ENCODE measurements around the gene PRIMA1. TPM values are rescaled to one million over a fixed set of nuclear protein-coding genes. Genes with fewer than 3 reads are reported as not detected.
"Not testable (repeated sequence)": the region's sequence is repeated elsewhere in the genome, so short reads cannot be mapped to it uniquely, and the experiment has no call there.

PRIMA1 gene, protein sequence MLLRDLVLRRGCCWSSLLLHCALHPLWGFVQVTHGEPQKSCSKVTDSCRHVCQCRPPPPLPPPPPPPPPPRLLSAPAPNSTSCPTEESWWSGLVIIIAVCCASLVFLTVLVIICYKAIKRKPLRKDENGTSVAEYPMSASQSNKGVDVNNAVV
- not detected in 2 replicates for total RNA-seq (2014; rRNA removed; shearing (Covaris generic))

DNA sequence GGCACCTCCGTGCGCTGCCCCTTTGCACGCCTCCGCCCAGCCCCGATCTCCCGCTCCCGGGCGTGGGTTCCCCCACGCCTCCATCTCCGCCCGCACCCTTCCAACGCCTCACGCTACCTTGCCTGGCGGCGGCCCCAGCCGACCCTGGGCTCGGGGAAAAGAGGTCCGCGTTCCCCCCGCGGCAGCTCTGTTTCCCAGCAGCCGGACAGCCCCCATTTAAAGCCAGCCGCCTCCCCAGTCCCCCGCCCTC is at the start of gene PRIMA1:
PRIMA1 (minus strand) TSS at position 193 of the 250 bp plus-strand sequence. CDS start 767 bp downstream, outside the sequence.
- no peaks in the 10 kb centered on the region for H3K9me3 ChIP-seq (replicated peaks)
- no peaks in the 10 kb centered on the region for H3K27me3 ChIP-seq
- DNase-seq, result no peak
- no peak within 1 kb of the TSS for H3K27ac ChIP-seq
- H3K36me3 ChIP-seq, result no peaks in the 10 kb centered on the region
- H3K4me3 ChIP-seq, result no peak within 1 kb of the TSS
- no peaks in the 10 kb centered on the region for H3K4me1 ChIP-seq

DNA sequence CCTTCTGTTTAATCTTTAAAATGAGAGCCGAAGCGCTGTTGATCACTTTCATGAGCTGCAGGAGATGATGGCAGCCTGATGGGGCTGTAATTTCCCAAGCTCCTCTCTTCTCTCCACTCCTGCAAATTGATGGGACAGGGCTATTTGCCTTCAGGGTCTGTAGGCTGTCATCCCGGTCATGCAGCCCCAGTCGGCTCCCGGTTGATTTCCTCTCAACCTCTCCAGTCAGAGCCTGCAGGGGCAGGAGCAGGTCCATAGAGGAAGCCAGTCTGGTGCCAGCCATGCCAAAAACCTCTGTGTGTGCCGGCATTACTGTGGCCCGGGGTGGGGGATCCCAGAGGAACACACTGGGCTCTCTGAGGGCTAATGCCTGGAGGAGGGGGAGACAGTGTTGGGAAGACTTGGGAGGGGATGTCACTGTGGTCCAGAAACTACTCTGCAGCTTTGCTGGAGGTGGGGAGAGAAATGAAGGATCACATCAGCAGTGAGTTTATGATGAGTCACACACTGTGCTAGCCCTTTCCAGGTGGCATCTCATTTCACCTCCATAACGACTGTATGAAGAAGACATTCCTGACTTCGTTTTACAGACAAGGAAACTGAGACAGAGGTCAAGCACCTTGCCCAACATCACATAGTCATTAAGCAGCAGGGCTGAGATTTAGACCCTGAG is 46.5 kb upstream of the PRIMA1 start:
- Histone ChIP-seq H3K36me3 (no peaks in the 10 kb centered on the region), H3K27ac (no peak overlapping the region), H3K27me3 (no peaks in the 10 kb centered on the region), H3K4me3 (no peak overlapping the region), H3K9me3 (replicated peaks) (no peaks in the 10 kb centered on the region), H3K4me1 (no peaks in the 10 kb centered on the region)
- no peak for DNase-seq

DNA sequence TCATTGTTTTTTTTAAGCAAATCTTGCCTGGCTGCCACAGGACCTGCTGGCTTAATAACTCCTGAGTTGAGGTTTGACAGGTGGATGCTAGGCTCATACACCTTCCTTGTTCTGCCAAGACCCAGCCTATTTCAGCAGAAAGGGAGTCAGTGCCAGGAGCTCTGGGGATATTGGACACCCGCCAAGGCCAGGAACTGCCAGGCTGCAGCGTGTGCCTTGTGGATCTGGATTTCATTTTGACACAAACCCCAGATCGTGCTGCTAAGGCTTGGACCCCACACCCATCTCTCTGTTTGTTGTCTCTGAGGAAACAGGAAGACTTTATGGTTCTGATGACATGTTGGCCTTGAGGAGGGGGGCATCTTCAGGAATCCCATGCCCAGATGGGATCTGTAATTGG is 44.4 kb upstream of the PRIMA1 start:
- no peak overlapping the region for H3K4me3 ChIP-seq
- H3K4me1 ChIP-seq, result no peaks in the 10 kb centered on the region
- no peak overlapping the region for H3K27ac ChIP-seq
- no peaks in the 10 kb centered on the region for H3K36me3 ChIP-seq
- no peak for DNase-seq
- H3K27me3 ChIP-seq, result no peaks in the 10 kb centered on the region
- H3K9me3 ChIP-seq (replicated peaks), result no peaks in the 10 kb centered on the region

DNA sequence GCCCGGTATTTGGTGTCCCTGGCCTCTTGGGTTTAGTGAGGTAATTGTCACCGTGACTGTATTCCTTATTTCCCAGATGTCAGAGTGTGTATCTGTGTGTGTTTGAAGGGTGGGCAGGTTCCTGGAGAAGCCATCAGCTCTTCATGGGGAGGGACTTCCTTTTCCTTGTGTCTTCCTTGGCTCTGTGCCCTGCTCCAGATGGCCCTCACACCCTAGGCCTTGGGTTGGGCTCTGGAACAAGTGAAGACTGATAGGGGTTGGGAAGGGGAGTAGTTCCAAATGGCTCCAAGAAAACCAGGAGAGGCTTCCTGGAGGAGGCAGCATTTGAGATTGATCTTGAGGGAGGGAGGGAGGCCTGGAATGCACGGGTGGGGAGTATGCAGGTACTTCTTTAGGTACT is 43.8 kb upstream of the PRIMA1 start:
- H3K27me3 ChIP-seq, result no peaks in the 10 kb centered on the region
- H3K36me3 ChIP-seq, result no peaks in the 10 kb centered on the region
- H3K27ac ChIP-seq, result no peak overlapping the region
- DNase-seq, result no peak
- no peak overlapping the region for H3K4me3 ChIP-seq
- H3K4me1 ChIP-seq, result no peaks in the 10 kb centered on the region
- no peaks in the 10 kb centered on the region for H3K9me3 ChIP-seq (replicated peaks)

DNA sequence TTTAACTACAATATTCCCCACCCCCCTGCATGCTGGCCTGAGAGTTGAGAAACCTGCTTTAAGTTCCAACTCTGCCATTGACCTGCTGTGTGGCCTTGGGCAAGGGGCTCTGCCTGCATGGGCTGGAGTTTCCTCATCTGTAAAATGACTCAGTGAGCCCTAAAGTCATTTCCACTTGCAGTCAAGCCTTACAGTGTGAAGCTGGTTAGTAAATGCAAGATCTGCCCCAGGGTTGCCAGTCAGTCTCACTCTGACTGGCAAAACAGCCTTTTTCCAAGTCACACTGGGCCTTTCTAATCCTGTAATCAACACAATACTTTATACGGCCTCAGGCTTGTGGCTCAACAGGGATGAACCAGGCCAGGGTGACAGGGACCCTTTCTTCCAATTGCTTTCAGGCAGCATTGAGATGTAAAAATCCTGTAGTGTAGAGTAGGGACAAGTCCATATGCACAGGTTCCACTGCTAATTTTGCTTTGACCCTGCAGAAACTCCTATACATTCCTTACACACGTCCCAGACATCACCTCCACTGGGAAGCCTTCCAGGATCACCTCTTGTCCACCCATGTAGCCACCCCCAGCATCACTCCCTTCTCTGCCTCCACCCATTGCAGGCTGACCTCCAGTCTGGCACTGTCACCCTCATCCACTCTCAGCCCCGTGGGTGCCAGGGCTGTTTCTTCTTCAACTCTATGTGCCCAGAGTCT is 42.6 kb upstream of the PRIMA1 start:
- H3K36me3 ChIP-seq, result no peaks in the 10 kb centered on the region
- no peaks in the 10 kb centered on the region for H3K27me3 ChIP-seq
- H3K9me3 ChIP-seq (replicated peaks), result no peaks in the 10 kb centered on the region
- no peaks in the 10 kb centered on the region for H3K4me1 ChIP-seq
- DNase-seq, result no peak
- H3K4me3 ChIP-seq, result no peak overlapping the region
- no peak overlapping the region for H3K27ac ChIP-seq

DNA sequence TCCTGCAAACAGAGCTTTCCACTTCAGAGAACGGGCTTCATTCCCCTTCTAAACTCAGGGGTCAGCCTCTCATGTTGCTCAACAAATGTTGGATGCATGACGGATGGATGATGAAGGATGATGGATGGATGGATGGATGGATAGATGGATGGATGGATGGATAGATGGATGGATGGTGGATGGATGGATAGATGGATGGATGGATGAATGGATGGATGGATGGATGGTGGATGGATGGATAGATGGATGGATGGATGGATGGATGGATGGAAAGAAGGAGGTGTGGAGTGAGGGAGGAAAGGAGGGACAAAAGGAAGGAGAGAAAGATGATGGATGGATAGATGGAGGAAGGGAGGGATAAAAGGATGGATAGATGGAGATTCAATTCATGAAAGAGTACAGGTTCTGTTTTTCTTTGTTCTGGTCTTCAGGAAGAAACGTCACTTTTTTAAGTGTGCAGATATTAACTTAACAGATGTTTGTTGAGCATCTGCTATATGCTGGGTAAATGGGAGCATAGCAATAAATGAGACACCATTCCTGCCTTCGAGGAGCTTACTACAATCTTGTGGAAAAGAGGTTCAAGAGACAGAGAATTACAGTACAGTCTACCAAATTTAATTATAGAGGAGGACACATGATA is 41.7 kb upstream of the PRIMA1 start:
- Histone ChIP-seq H3K9me3 (replicated peaks) (no peaks in the 10 kb centered on the region), H3K4me1 (no peaks in the 10 kb centered on the region), H3K36me3 (no peaks in the 10 kb centered on the region), H3K4me3 (no peak overlapping the region), H3K27ac (no peak overlapping the region), H3K27me3 (no peaks in the 10 kb centered on the region)
- no peak for DNase-seq

DNA sequence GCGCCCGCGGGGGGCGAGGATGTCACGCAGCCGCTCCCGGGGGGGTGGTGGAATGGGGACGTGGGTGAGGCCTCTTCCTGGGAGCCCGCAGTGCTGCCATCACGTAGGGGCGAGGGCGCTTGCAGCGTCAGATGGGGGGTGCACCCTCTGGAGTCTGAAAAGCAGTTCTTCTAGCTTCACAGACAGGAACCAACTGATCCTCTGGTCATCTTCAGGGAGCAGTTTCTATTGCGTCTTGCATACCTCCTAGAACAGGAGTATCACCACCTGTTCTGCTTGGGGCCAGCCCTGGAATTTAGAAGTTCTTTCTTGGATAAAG is 36.9 kb upstream of the PRIMA1 start:
- no peaks in the 10 kb centered on the region for H3K36me3 ChIP-seq
- no peak for DNase-seq
- no peaks in the 10 kb centered on the region for H3K4me1 ChIP-seq
- H3K27ac ChIP-seq, result no peak overlapping the region
- H3K27me3 ChIP-seq, result no peaks in the 10 kb centered on the region
- no peak overlapping the region for H3K4me3 ChIP-seq
- H3K9me3 ChIP-seq (replicated peaks), result no peaks in the 10 kb centered on the region

DNA sequence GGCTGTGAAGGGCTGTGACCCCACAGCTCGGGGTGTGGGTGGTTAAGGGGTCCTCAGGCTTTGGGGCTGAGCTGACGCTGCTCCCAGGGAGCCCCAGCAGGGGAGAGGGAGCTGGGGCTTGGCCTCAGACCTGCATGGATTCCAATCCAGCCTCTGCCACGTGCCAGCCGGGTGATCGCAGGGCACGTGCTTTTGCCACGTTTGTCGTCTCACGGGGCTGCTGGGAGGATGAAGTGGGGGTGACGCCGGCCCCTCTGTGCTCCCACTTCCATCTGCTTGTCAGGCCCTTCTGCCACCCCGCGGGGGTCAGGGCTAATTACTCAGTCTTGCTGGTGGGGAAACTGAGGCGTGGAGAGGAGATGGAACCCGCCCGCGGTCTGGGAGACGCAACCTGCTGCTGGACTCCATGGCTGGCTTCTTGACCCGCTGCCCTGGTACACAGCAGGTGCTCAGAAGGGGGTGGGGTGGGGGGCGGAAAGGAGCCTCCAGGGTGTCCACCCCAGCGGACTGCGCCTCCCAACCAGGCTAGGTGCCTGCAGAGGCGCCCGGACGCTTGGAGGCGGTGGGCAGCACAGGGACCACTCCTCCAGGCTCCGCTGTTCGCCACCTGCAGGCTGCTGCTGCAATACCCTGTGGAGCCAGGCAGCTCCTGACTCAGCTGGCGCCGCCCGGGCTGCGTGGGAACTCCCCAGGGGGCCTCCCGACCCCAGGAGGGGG is 36.4 kb upstream of the PRIMA1 start:
- no peak overlapping the region for H3K4me3 ChIP-seq
- no peaks in the 10 kb centered on the region for H3K4me1 ChIP-seq
- no peak overlapping the region for H3K27ac ChIP-seq
- no peak for DNase-seq
- H3K9me3 ChIP-seq (replicated peaks), result no peaks in the 10 kb centered on the region
- H3K36me3 ChIP-seq, result no peaks in the 10 kb centered on the region
- H3K27me3 ChIP-seq, result no peaks in the 10 kb centered on the region

DNA sequence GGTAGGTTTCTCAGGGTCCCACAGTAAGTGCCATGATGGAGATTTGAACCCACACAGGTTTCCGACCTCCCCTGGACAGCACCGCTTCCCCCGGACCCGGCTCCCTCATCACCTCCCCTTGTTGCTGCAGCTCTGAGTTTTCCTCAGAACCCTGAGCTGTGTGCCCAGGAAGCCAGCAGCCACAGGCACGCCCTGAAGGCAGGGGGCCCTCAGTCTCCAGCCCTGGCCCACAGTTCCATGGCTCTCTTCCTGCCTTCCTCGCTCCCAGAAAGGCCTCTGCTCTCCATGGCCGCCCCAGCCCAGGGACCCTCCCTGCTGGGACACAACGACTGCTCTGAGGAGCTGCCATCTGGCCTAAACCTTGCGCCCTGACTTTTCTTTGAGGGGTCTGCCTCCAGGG is 35.8 kb upstream of the PRIMA1 start:
- Histone ChIP-seq H3K27me3 (no peaks in the 10 kb centered on the region), H3K27ac (no peak overlapping the region), H3K4me3 (no peak overlapping the region), H3K9me3 (replicated peaks) (no peaks in the 10 kb centered on the region), H3K4me1 (no peaks in the 10 kb centered on the region), H3K36me3 (no peaks in the 10 kb centered on the region)
- no peak for DNase-seq

DNA sequence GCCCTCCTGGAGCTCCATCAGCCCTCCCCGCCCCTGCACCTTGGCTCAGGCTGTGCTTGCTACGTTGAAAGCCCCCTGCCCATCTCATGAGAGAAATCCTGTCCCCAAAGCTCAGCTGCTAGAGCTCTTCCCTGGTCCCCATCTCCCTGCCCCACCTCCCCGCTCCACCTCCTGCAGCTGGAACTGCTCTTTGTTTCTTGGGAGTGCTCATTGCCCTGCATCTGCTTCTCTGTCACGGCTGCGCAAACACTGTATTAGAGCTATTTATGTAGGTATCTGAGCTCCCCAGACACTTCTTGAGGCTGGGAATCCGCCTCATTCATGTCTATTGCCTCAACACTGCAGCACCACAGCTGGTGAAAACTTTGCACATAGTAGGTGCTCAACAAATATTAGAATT is 32.8 kb upstream of the PRIMA1 start:
- Histone ChIP-seq H3K9me3 (replicated peaks) (no peaks in the 10 kb centered on the region), H3K4me3 (no peak overlapping the region), H3K27me3 (no peaks in the 10 kb centered on the region), H3K27ac (no peak overlapping the region), H3K4me1 (no peaks in the 10 kb centered on the region), H3K36me3 (no peaks in the 10 kb centered on the region)
- DNase-seq, result no peak

DNA sequence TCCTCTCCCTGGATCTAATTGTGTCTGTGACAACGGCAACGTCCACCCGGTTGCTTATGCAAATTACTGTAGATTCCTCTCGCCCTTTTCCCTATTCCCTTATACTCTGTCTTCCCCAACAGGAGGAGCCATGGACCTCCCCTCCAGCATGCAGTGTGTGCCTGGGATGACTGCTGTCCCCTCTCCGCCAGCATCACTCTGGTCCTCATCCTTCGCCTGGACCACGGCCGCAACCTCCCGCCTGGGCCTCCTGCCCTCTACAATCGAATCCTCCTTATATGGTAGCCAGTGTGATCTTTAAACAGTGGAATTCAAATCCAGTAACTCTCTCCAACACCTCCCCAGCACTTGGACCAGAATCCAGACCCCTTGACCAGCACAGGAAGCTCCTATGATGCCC is 30.6 kb upstream of the PRIMA1 start:
- Histone ChIP-seq H3K9me3 (replicated peaks) (no peaks in the 10 kb centered on the region; the same call in 1 of the 2 replicates), H3K36me3 (no peaks in the 10 kb centered on the region), H3K27me3 (no peaks in the 10 kb centered on the region), H3K4me1 (no peaks in the 10 kb centered on the region), H3K4me3 (no peak overlapping the region), H3K27ac (no peak overlapping the region)
- DNase-seq, result no peak

DNA sequence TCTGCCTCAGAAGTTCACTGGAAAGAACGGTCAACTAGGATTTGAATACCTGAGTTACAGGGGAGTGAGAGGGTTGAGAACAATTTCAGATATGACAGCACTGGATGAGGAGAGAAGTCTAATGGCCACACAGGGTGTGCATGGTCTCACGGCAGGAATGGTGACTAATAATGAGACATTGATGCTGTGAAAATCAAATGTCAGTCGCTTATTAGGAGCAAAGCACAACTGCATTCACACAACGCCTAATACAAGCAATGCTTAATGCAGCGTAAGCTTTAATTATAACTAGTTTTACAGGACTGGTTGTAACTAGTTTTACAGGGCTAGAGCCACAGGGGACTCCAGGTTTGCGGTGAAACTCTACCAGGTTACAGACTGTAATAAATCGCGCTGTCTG is 23.4 kb upstream of the PRIMA1 start:
- Histone ChIP-seq H3K4me1 (no peaks in the 10 kb centered on the region), H3K27me3 (no peaks in the 10 kb centered on the region), H3K36me3 (no peaks in the 10 kb centered on the region), H3K27ac (no peak overlapping the region), H3K4me3 (no peak overlapping the region), H3K9me3 (replicated peaks) (no peaks in the 10 kb centered on the region; the same call in 1 of the 2 replicates)
- DNase-seq, result no peak

DNA sequence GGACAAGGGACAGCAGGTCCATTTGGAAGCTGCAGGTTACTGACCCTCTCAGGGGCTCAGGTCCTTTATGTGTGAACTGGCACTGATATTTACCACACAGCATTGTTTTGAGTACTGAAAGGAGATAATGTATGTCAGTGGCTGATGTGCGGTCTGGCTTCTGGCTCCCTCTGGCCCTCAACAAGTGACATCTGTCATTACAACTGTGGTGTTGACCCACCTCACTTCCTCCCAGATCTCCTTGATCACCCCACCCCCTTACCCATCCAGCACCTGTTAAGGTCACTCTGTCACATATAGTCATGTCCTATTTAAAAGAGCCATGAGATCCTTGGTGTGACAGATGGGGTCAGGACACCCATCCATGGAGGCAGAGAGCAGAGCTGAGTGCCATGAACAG is 22.7 kb upstream of the PRIMA1 start:
- Histone ChIP-seq H3K27me3 (no peaks in the 10 kb centered on the region), H3K9me3 (replicated peaks) (no peaks in the 10 kb centered on the region; the same call in 1 of the 2 replicates), H3K27ac (no peak overlapping the region), H3K4me1 (no peaks in the 10 kb centered on the region), H3K4me3 (no peak overlapping the region), H3K36me3 (no peaks in the 10 kb centered on the region)
- DNase-seq, result no peak

DNA sequence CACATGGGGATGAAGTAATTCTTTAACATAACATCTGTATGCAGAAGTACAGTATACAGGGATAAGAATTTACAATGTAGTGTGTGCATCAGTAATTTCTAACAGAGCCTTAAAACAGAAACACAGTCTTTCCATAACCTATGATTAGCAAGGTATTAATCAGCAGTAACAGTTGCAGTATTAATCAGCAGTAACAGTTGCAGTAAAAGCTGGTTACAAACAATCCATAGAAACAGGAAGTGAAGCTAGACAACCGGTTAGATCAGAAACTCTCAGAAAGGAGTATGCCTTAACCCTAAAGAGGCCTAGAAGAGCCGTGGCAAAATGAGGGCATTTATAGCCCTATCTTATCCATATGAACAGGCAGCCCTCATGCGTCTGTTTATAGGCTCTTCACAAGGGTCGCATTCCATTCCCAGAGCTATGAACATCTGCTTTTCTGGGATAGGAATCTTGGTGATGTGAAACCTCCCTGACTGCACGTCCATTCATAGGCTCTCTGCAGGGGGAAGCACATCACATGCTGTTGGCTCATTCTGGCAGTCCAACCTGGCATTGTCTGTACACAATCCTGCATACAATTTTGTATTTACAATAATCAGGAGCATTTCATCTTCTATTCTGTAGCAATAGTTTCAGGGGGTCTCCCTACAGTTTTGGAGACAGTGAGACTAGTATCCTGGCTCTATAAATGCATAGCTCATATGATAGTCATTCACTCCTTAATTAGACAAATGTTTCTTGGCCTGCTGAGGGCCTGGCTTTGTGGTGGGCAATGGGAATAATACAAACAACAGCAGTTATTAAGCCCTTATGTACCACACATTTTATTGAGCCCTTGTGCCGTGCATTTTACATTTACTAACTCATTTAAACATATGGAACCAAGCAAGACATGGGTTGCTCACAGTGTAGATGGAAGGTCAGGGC is 21.5 kb upstream of the PRIMA1 start:
- not testable (repeated sequence) for H3K36me3 ChIP-seq; H3K9me3 ChIP-seq (replicated peaks); H3K27me3 ChIP-seq; H3K27ac ChIP-seq; H3K4me3 ChIP-seq; DNase-seq; H3K4me1 ChIP-seq

All from SJCRH30 (cell line).